GM19239 (cell line): ENCODE measurements around the gene C2CD3.
"Not testable (repeated sequence)": the region's sequence is repeated elsewhere in the genome, so short reads cannot be mapped to it uniquely, and the experiment has no call there.

Source experiments
- DNase-seq: peaks from one replicate; pipeline ENCODE4 v3.0.0; 2011; ENCODE audit warnings: low spot score; ENCODE audit not compliant: insufficient read length
- FAIRE-seq: peaks from 2 replicates; lab custom pipeline; 2011; peaks lifted over from hg19 to GRCh38; lab: Jason Lieb, UNC

Gene C2CD3

DNA sequence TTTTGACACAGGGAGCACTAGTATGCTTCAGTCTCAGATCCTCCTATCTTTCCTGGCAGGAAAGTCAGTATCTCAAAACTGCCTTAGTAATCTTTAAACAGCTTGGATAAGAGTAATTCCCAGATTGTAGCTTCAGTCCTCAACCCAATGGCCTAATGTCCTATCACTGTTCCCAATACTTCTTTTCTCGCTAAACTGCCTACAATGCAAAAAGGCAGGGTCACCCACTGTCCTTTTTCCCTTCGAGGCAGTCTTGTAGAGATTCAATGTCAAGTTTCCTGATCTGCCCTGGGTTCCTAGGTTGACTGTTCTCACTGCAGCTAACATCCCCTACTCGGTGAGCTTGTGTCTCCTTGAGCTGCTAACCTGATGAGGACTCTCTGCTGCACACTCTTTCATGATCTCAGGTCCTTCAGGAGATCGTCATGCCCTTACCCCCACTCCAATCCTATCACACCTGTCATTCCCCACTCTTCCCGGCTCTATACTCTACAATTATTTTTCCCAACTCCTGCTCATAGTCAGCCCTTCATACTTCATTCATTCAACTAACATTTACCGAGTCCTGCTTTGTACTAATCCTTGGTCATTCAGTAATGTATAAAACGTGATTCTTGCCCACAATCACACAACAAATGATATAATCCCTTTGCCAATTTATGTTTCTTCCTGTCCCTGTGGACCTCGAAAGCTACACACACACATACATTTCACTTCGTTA is 904 bp downstream of the C2CD3 start:
- DNase-seq (no peak), FAIRE-seq (peak; percentile 26)

DNA sequence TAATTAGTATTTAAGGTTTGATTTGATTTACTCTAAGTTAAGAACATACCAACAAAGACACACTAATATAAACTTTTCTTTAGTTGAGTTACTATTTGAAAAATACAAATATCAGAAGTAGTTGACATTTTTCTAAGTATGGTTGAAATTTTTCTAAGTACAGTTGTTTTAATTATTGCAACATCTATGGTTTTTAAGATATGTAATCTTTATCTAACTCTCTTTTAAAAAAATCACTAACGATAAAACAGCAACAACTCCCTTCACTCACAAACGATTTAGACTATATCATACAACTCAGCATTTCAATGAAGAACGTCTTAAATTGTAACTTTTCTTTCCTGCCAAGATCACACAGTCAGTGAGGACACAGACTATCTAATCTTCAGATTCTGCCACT is 2.0 kb downstream of the C2CD3 start:
- FAIRE-seq = peak; percentile 39

DNA sequence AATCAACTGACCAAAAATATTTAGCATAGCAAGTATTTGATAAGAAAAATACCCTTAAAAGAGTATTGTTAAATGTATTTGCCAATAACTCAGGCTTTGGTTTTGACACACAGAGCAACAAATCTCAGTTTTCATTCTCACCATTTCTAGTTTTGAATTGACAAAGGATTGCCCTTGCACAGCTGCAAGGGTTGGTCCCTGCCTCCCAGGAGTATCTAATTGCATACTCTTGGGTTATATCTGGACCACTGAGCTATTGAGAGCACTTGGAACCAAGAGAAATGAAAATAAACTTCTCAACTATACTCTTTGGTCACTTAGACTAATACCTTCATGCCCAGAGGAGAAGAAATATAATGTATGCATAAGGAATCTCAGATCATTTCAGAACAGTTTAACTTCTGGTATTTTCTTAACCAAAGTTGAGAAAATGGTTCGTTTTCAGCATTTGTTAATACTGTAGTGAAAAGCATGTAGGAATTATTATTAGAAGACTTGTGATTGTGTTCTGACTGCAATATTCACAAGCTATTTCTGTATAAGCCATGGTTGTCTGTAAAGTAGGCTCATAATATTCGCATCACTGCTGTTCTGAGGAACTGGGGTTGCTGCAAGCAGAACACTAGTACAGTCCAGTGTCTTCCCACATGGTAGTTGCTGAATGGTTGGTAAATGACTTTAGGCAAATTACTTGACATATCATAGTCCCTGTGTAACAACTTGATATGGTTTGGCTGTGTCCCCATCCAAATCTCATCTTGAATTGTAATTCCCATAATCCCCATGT is 7.9 kb downstream of the C2CD3 start:
- peak; percentile 37 for FAIRE-seq
- DNase-seq = no peak

More for the DNA sequence above, 2.0 kb downstream of the C2CD3 start:
- no peak for DNase-seq

DNA sequence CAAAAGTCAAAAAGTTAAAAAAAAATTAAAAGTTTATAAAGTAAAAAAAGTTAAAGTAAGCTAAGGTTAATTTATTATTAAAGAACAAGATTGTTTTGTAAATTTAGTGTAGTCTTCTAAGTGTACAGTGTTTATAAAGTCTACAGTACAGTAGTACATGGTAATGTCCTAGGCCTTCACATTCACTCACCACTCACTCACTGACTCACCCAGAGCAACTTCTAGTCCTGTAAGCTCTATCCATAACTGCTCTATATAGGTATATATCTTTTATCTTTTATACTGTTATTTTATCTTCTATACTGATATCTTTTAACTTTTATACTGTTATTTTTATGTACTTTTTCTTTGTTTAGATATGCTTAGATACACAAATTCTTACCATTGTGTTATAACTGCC is 11.2 kb downstream of the C2CD3 start:
- DNase-seq = no peak
- FAIRE-seq = no peak

DNA sequence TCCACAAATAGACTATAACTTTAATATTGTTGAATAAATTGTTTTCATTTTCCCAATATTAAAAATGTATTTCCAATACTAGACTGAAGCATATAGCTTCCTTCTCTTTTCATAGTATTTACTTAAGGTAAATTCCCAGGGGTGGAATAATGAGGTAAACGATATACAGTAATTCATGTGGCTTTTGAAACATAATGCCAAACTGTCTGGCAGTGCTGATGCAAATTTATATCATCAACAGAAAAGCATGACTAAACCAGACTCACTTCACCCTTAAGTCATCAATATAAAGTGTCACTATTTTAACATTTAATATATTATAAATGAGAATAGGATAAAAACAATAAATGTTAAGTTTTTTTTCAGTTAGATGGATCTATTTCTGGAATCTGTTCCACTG is 13.6 kb downstream of the C2CD3 start:
- DNase-seq (no peak), FAIRE-seq (no peak)

DNA sequence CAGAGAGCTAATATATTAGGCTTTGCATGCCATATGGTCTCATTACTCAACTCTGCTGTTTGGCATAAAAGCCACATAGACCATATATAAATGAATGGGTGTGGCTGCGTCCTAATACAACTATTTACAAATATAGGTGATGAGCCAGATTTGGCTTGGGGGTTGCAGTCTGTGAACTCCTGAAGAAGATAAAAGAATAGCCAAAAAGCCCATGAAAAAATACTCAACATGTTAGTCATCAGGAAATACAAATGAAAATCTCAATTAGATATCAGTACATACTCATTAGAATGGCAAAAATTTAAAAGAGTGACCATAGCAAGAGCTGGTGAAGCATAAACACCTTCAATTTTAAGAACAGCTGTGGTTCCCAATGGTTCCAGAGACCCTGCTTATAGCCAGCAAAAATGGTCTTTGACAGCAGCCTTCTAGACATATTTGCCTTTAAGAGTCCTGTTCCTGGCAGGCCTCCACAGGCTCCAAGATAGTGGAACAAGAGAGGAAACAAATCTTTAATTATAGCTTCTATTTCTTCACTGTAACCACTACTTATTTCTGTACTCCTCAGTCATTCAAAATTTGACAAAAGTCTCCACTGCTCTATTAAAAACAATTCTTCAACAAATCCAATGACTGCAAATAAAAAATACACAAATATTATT is 16.1 kb downstream of the C2CD3 start:
- DNase-seq (no peak), FAIRE-seq (no peak)

DNA sequence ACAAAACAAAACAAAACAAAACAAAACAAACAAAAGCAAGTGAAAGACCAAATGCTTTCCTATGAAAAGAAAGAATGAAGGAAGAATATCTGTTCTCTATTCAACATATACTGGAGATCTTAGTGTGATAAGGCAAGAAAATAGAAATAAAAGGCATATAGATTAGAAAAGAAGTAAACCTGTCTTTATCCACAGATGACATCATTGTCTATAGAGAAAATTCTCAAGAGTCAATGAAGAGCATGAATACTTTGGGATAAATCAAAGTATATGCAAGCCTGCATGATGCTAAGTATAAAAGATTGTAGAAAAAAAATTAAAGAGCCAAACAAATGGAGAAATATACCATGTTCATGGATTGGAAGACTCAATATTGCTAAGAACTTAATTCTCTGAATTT is 17.6 kb downstream of the C2CD3 start:
- DNase-seq (no peak), FAIRE-seq (no peak)

DNA sequence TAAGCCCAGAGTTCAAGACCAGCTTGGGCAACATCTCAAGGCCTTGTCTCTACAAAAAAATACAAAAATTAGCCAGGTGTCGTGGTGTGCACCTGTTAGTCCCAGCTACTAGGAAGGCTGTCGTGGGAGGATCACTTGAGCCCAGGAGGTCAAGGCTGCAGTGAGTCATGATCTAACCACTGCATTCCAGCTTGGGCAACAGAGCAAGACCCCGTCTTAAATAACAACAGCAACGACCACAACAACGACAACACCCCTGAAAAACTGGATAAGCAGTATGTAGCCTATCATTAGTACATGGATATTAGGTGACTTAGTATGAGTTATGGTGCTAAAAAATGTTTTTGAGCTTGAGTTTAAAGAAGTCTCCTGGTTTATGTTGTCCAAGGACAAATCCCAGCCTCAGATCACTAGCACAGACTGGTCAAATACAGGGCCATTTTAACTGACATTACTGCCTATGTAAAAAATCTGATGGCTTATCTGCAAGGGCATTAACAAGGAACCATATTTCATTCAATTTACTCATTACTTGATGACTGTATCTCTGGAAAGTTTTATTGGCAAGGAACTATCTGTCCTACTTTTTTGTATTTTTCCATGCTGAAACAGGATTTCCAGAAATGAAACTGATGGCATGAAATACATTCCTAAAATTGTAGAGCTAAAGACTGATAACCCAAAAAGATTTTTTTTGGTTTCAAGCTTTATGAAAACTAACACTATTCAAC is 23.4 kb downstream of the C2CD3 start:
- no peak for DNase-seq
- FAIRE-seq = no peak

DNA sequence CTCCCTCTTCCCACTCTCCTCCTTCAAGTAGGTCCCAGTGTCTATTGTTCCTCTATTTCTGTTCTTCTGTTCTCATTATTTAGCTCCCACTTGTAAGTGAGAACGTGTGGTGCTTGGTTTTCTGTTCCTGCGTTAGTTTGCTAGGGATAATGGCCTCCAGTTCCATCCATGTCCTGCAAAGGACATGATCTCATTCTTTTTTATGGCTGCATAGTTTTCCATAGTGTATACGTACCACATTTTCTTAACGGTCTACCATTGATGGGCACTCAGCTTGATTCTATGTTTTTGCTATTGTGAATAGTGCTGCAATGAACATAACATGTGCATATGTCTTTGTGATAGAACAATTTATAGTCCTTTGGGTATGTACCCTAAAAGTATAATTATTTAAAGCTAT is 26.2 kb downstream of the C2CD3 start:
- no peak for FAIRE-seq
- no peak for DNase-seq

DNA sequence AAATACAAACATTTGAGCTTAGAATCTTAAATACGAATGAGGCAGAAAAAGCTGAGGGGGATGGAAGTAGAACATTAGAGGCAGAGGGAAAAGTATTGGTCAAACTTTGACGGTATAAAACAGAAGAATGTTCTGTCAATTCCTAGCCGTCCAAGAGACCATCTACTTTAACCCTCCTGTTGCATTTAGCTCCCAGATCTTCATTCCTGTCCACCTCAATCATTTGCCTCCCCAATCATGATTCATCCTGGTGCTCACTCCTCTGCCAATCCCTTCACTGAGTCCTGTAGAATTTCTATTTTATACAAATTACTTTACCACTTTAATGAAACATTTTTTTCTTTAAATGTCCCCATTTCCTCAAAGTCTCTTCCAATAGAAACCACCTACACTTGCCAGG is 28.2 kb downstream of the C2CD3 start:
- no peak for DNase-seq
- no peak for FAIRE-seq

DNA sequence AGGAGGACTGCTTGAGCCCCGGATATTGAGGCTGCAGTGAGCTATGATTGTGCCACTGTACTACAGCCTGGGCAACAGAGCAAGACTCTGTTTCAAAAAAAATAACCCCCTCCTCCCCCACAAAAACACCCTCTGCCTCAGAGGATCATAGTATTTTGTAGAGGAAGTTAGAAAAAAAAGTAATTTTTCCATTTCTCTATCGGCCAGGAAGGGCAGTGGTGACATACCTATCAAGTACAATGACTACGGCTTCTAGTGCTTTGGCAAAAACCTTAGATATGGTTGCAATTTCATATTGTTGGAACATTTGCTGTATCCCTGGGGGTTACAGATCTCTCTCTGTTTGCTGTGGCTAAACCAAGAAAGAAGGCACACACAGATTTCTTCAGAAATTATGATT is 28.9 kb downstream of the C2CD3 start:
- DNase-seq (no peak), FAIRE-seq (no peak)

DNA sequence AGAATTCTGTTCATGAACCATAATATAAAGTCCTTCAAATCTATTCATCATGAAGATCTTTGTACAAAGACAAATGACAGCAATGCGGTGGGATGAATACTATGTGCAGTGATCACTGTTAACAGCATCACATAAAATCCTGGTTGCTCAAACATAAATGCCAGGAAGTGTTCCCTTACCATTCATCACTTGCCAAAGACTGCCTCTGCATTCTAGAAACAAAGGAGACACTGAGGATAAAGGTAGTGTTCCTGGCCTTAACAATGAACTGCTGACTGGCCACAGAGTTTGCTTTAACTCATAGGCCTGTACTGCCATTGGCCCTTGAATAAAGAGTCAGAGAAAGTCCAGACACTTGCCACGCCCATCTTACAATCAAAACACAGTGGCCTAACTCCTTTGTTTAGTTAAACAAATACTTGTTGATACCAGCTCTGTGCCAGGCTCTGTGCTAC is 29.5 kb downstream of the C2CD3 start:
- DNase-seq (no peak), FAIRE-seq (no peak)

DNA sequence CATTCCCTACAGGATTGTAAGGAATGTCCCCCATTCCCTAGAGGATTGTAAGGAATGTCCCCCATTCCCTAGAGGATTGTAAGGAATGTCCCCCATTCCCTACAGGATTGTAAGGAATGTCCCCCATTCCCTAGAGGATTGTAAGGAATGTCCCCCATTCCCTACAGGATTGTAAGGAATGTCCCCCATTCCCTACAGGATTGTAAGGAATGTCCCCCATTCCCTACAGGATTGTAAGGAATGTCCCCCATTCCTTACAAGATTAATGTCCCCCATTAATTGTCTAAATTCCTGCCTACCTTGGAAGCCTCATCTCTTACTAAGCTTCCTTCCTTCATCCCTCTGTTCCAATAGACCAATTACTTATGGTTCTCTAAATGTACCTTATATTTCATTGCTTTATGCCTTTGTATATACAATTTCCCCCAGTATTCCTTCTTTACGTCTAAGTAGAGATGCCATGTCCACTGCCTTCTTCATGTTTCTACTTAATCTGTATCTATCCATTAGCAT is 30.8 kb downstream of the C2CD3 start:
- FAIRE-seq, DNase-seq: not testable (repeated sequence)

DNA sequence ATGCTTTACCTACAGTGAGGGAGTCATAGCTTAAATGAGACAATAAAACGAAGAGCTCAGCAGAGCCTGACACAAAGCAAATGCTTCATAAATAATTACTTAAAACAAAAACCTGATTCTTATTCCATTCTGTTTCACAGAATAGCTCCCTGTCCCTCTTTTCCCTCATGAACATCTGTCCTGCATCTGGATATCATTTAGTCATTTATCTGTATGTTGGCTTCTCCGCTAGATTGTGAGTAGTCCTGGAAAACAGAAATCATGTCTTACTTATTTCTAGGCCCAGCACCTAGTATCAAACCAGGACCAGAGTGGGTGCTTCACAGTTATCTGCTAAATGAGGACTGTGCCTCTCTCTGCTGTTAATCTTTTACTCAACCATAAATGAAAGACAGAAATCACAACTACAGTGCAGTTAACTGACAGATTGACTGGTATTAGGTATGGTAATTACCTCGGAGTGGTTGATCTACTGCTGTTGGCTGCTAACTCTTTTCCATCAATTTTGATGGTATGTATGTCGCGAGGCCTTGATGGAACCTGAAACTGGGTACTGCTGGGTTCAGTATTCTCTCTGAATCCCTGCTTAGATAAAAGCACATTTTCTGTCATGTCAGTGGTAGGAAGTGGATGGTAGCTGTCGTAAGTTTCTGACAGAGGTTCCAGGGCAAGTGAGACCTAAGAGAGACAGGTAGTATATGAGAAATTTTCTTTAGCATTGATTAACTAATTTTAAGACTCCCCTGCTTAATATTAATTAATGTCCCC is 31.5 kb downstream of the C2CD3 start:
- FAIRE-seq = no peak
- DNase-seq = no peak

DNA sequence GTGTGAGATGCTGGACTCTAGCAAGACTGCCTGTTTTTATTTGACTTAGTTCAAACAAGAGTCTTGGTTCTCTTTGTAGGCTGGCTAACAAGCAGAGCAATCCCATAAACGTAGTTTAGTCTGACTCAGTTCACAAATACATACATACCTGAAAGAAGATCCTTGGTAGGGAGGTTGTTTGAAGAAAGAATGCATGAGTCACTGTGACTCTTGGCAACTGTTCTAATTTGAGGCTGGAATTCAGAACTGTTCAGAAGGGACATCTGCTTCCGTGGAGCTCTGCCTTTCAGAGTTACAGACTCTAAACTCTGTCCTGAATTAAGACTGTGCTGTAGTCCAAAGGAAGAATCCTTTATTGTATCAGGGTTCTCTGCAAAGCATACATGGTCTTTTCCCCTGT is 32.2 kb downstream of the C2CD3 start:
- DNase-seq = no peak
- FAIRE-seq = no peak

DNA sequence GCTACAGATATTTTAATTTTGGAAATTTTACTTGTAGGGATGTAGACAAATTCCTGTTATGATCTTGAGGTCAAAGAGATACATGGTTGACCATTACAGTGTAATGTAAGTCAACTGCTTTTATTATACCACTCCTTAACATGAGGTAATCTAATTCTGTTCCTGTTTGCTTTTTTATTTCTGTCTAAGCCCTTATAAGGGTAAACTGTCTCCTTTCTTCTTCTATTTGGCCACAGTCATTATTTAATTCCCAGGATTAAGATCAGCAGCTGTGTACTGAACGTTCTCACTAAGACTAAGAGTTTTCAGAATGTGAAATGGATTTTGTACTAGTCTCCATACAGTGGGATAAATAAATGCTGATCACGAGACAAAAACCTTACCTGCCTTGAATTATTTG is 32.8 kb downstream of the C2CD3 start:
- DNase-seq = no peak
- FAIRE-seq = no peak

DNA sequence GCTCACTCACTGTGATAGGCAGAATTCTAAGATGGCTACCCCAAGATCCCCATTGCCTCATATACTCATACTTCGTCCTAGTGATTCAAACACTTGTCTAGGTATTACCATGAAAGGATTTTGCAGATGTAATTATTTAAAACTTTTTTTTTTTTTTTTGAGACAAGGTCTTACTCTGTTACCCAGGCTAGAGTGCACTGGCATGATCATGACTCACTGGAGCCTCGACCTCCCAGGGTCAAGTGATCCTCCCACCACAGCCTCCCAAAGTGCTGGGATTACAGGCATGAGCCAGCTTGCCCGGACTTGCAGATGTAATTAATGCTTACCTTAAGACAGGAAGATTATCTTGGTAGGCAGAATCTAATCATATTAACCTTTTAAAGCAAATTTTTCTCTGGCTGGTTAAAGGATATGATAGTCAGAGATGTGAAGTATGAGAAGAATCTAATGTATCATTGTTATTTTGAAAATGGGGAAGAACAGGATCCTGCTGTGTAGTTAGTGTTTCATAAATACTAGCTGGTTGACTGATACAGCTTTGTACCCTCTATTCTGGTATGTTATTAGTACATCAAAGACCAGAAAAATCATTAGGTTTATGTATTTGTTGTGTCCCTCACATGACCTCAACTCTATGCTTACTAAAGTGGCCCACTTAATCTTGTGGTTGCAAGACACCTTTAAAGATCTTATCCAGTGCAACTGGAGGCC is 35.5 kb downstream of the C2CD3 start:
- DNase-seq = no peak
- no peak for FAIRE-seq

DNA sequence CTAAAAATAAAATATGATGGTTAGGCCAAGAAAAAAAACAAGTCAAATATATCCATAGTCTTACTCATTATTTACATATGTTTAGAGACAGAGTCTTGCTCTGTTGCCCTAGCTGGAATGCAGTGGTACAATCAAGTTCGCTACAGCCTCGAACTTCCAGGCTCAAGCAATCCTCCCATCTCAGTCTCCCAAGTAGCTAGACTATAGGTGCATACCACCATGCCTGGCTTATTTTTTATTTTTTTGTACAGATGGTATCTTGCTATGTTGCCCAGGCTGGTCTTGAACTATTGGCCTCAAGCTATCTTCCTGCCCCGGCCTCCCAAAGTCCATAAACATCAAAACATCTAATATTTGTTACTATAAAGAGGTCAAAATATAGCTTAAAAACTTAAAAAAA is 36.1 kb downstream of the C2CD3 start:
- no peak for DNase-seq
- no peak for FAIRE-seq

DNA sequence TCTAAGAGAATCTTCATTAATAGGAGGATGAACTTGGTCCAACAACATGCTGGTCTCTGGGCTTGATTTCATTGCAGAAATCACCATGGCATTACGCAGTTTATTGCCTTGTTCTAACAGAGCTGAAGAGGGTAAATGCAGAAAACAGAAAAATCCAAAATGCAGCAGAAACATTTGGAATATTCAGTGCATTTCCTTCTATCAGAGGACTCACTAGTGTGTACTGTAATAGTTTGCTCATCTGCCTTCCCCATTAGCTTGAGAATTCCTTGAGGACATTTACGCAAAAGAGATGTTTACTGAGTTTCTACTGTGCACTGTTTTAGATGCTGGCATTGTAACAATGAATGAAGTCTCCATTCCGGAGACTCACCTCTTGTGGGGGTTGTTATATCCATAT is 37.4 kb downstream of the C2CD3 start:
- FAIRE-seq (no peak), DNase-seq (no peak)
